GM12891 (cell line): Measurements from ENCODE around the gene OR4K13. TPM values are rescaled to one million over a fixed set of nuclear protein-coding genes. Genes with fewer than 3 reads are reported as not detected.

Experiments used
- DNase-seq: peaks from one replicate; pipeline ENCODE4 v3.0.0; 2011; ENCODE audit warnings: low spot score; ENCODE audit not compliant: insufficient read length
- FAIRE-seq: peaks from 2 replicates; lab custom pipeline; 2011; peaks lifted over from hg19 to GRCh38; lab: Jason Lieb, UNC
- PAX5 ChIP-seq: IDR thresholded peaks from 2 replicates; pipeline ENCODE4 v1.6.1; 2011; ENCODE audit warnings: low read length, moderate library complexity, mild to moderate bottlenecking; ENCODE audit not compliant: insufficient read depth, severe bottlenecking
- POLR2A ChIP-seq: IDR thresholded peaks from 2 replicates; pipeline ENCODE4 v1.6.1; 2011; ENCODE audit warnings: low read depth, low read length, control low read depth
- POLR2AphosphoS5 ChIP-seq: IDR thresholded peaks from 2 replicates; pipeline ENCODE4 v1.6.1; 2011; ENCODE audit warnings: low read depth, low read length, control low read depth
- POU2F2 ChIP-seq: IDR thresholded peaks from 2 replicates; pipeline ENCODE4 v1.6.1; 2011; ENCODE audit warnings: low read depth, mild to moderate bottlenecking, control low read depth, low read length, moderate library complexity
- SPI1 ChIP-seq: IDR thresholded peaks from 2 replicates; pipeline ENCODE4 v1.6.1; 2011; ENCODE audit warnings: low read depth, low read length, control low read depth
- TAF1 ChIP-seq: IDR thresholded peaks from 2 replicates; pipeline ENCODE4 v1.6.1; 2011; ENCODE audit warnings: low read depth, low read length, control low read depth
- polyA plus RNA-seq: library from polyadenylated mRNA; unstranded; fragments of >200 nt; gene quantifications from one replicate; pipeline ENCODE4 v1.2.1, GENCODE V29; 2012; ENCODE audit warnings: low read depth, missing spikeins, inconsistent platforms; ENCODE audit not compliant: missing spikeins

The OR4K13 gene
- not detected for polyA plus RNA-seq

GRCh38 chr14:20035938-20036337 is at the start of gene OR4K13:
Gene OR4K13, minus strand, starts transcription at chr14:20036038. Its CDS starts 1,280 bp downstream, at chr14:20034758.
- TF ChIP-seq PAX5 = no peak
- TF ChIP-seq POU2F2 = no peak
- TF ChIP-seq POLR2A = no peak
- TF ChIP-seq TAF1 = no peak
- TF ChIP-seq POLR2AphosphoS5 = no peak
- no peak for TF ChIP-seq SPI1
- no peak for DNase-seq
- FAIRE-seq = no peak

- DNase-seq (no peak), FAIRE-seq (no peak)
- TF ChIP-seq PAX5 = no peak
- TF ChIP-seq SPI1 = no peak
- no peak for TF ChIP-seq POLR2AphosphoS5
- TF ChIP-seq POU2F2 = no peak
- no peak for TF ChIP-seq POLR2A
- no peak for TF ChIP-seq TAF1
These were observed 23.9 kb upstream of the OR4K13 start, which contains the start of gene OR4L1 for GRCh38 chr14:20059745-20060144. Gene OR4L1, plus strand, starts transcription at chr14:20060045. Its CDS starts 0 bp downstream, at chr14:20060045.

GRCh38 chr14:20048202-20048601 is 12.4 kb upstream of the OR4K13 start:
- no peak for FAIRE-seq
- no peak for DNase-seq
- no peak for TF ChIP-seq SPI1
- TF ChIP-seq POLR2A = no peak
- no peak for TF ChIP-seq PAX5
- no peak for TF ChIP-seq TAF1
- TF ChIP-seq POLR2AphosphoS5 = no peak
- TF ChIP-seq POU2F2 = no peak

- DNase-seq (no peak), FAIRE-seq (no peak)
- TF ChIP-seq POLR2A (no peak), POU2F2 (no peak), TAF1 (no peak), SPI1 (no peak), POLR2AphosphoS5 (no peak), PAX5 (no peak)
These were observed 8.4 kb upstream of the OR4K13 start for GRCh38 chr14:20044243-20044642.

GRCh38 chr14:20035449-20035848 is 389 bp downstream of the OR4K13 start:
- FAIRE-seq (no peak), DNase-seq (no peak)
- TF ChIP-seq SPI1 (no peak), PAX5 (no peak), TAF1 (no peak), POLR2AphosphoS5 (no peak), POLR2A (no peak), POU2F2 (no peak)

GRCh38 chr14:20031058-20031457 is 4.8 kb downstream of the OR4K13 start:
- FAIRE-seq (no peak), DNase-seq (no peak)
- no peak for TF ChIP-seq TAF1
- TF ChIP-seq SPI1 = no peak
- TF ChIP-seq POU2F2 = no peak
- TF ChIP-seq PAX5 = no peak
- no peak for TF ChIP-seq POLR2AphosphoS5
- TF ChIP-seq POLR2A = no peak

GRCh38 chr14:20019257-20019865 is 16.5 kb downstream of the OR4K13 start, which contains the start of gene OR4K14:
Gene OR4K14, minus strand, starts transcription at chr14:20019307. Its CDS starts 4,114 bp downstream, at chr14:20015193.
- TF ChIP-seq POU2F2 = no peak
- no peak for TF ChIP-seq TAF1
- TF ChIP-seq PAX5 = no peak
- no peak for TF ChIP-seq POLR2AphosphoS5
- no peak for TF ChIP-seq POLR2A
- TF ChIP-seq SPI1 = no peak
- FAIRE-seq (peak; percentile 5), DNase-seq (no peak)

GRCh38 chr14:20008156-20008555 is 27.7 kb downstream of the OR4K13 start:
- no peak for DNase-seq
- FAIRE-seq = no peak
- TF ChIP-seq POLR2AphosphoS5 = no peak

- FAIRE-seq (no peak), DNase-seq (no peak)
These were observed 33.5 kb downstream of the OR4K13 start for GRCh38 chr14:20002319-20002718.

GRCh38 chr14:20001863-20002262 is 34.0 kb downstream of the OR4K13 start, which contains the start of gene OR4Q2:
Gene OR4Q2, plus strand, starts transcription at chr14:20002163.
- DNase-seq (no peak), FAIRE-seq (no peak)
- TF ChIP-seq SPI1 = no peak
- no peak for TF ChIP-seq TAF1

More at GRCh38 chr14:20002319-20002718, 33.5 kb downstream of the OR4K13 start:
- no peak for TF ChIP-seq POLR2A
- TF ChIP-seq PAX5 = no peak
- no peak for TF ChIP-seq POLR2AphosphoS5
- no peak for TF ChIP-seq TAF1
- no peak for TF ChIP-seq SPI1
- TF ChIP-seq POU2F2 = no peak

GRCh38 chr14:19993438-19993837 is 42.4 kb downstream of the OR4K13 start:
- DNase-seq (no peak), FAIRE-seq (no peak)
- TF ChIP-seq PAX5 = no peak
- TF ChIP-seq POU2F2 = no peak
- TF ChIP-seq POLR2AphosphoS5 = no peak
- no peak for TF ChIP-seq TAF1
- TF ChIP-seq SPI1 = no peak
- TF ChIP-seq POLR2A = no peak
